Neutrophil (primary cell): ENCODE measurements around the gene SRPRA.

ENCODE experiments used
- H3K27ac ChIP-seq: fragments of 200-600 bp; sonication (generic); 2 replicates; pipeline ENCODE4 v1.5.1; 2016; ENCODE audit warnings: mild to moderate bottlenecking, moderate library complexity
- H3K27me3 ChIP-seq: fragments of 200-600 bp; sonication (generic); 2 replicates; pipeline ENCODE4 v1.6.0; 2016; ENCODE audit warnings: mild to moderate bottlenecking
- H3K36me3 ChIP-seq: fragments of 200-600 bp; sonication (generic); 2 replicates; pipeline ENCODE4 v1.5.1; 2017
- H3K4me1 ChIP-seq, 2 experiments: fragments of 200-600 bp in 1 of 2; sonication (generic) in 1 of 2; 1 replicate in 1 of 2; 2 replicates in 1 of 2; pipeline versions ENCODE4 v1.5.1 to v1.6.1; 2013 to 2016; ENCODE audit warnings: low read depth in 1 of 2, low read length in 1 of 2, mild to moderate bottlenecking in 1 of 2, moderate library complexity in 1 of 2; ENCODE audit not compliant: control insufficient read depth in 1 of 2, insufficient read depth in 1 of 2
- H3K4me3 ChIP-seq, 2 experiments: fragments of 200-600 bp in 1 of 2; sonication (generic) in 1 of 2; 1 replicate in 1 of 2; 2 replicates in 1 of 2; pipeline ENCODE4 v1.5.1; 2013 to 2016; ENCODE audit warnings: low read depth in 1 of 2, low read length in 1 of 2, mild to moderate bottlenecking in 1 of 2, moderate library complexity in 1 of 2
- H3K9me3 ChIP-seq: fragments of 200-600 bp; sonication (generic); 2 replicates; pipeline ENCODE4 v1.5.1; 2016
- TF ChIP-seq, protein P1 (sequence below): fragments of 200-600 bp; sonication (generic); IDR thresholded peaks from 2 replicates; pipeline ENCODE4 v1.5.1; 2016; ENCODE audit warnings: antibody characterized with exemption

The SRPRA gene

DNA sequence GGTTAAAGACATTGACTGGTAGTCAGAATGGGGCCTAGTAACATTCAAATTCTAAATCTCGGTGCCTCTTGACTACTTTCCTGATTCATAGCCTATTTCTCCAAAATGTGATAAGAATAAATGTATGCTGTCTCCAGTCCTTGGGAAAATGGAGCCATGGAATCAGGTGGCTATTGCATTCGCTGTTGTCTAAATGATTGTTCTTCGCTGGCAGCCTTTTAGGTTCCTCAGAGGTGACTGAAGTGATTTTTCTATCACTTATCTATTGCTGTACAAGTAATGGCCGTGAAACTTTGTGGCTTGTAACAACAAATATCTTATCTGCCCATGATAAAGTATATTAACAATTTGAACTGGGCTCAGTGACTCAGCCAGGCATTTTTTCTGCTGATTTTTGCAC is 15.4 kb downstream of the SRPRA start:
- Histone ChIP-seq H3K9me3 (no peaks in the 10 kb centered on the region), H3K36me3 (peaks cover 54% of the 10 kb centered on the region), H3K27me3 (no peaks in the 10 kb centered on the region), H3K4me3 (no peak overlapping the region), H3K4me1 (no peaks in the 10 kb centered on the region), H3K27ac (no peak overlapping the region)
- TF ChIP-seq, protein P1, sequence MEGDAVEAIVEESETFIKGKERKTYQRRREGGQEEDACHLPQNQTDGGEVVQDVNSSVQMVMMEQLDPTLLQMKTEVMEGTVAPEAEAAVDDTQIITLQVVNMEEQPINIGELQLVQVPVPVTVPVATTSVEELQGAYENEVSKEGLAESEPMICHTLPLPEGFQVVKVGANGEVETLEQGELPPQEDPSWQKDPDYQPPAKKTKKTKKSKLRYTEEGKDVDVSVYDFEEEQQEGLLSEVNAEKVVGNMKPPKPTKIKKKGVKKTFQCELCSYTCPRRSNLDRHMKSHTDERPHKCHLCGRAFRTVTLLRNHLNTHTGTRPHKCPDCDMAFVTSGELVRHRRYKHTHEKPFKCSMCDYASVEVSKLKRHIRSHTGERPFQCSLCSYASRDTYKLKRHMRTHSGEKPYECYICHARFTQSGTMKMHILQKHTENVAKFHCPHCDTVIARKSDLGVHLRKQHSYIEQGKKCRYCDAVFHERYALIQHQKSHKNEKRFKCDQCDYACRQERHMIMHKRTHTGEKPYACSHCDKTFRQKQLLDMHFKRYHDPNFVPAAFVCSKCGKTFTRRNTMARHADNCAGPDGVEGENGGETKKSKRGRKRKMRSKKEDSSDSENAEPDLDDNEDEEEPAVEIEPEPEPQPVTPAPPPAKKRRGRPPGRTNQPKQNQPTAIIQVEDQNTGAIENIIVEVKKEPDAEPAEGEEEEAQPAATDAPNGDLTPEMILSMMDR: no peak

GRCh38 chr11:126246636-126247035 is 22.1 kb downstream of the SRPRA start:
- Histone ChIP-seq H3K27ac (no peak overlapping the region), H3K4me1 (no peaks in the 10 kb centered on the region), H3K36me3 (peaks cover 34% of the 10 kb centered on the region), H3K27me3 (no peaks in the 10 kb centered on the region), H3K9me3 (no peaks in the 10 kb centered on the region), H3K4me3 (no peak overlapping the region)
- TF ChIP-seq, protein P1: no peak

GRCh38 chr11:126233391-126233790 is 35.3 kb downstream of the SRPRA start:
- TF ChIP-seq, protein P1: no peak

DNA sequence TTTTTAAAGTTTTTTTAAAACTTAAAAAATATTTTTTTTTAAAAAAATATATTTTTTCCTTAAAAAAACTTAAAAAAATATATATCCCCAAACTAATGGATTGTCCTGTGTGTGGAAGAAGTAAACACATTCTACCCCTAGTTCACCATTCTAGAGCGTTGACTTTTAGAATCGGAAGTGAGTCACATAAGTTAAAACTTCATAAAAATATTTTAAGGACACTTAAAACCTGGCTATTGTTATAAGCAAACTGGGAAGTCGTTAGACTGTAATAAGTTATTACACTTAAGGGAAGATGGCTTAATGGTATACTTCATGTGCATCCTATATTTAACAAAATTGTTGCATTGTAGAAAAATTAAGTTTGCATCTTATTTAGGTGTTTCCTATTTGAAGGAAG is 36.0 kb downstream of the SRPRA start:
- no peaks in the 10 kb centered on the region for H3K9me3 ChIP-seq
- no peak overlapping the region for H3K4me3 ChIP-seq
- no peaks in the 10 kb centered on the region for H3K4me1 ChIP-seq
- no peaks in the 10 kb centered on the region for H3K27me3 ChIP-seq
- peaks cover 20% of the 10 kb centered on the region for H3K36me3 ChIP-seq
- H3K27ac ChIP-seq: no peak overlapping the region
- TF ChIP-seq, protein P1: no peak

More at GRCh38 chr11:126233391-126233790, 35.3 kb downstream of the SRPRA start:
- Histone ChIP-seq H3K4me3 (no peak overlapping the region), H3K9me3 (no peaks in the 10 kb centered on the region), H3K27me3 (no peaks in the 10 kb centered on the region), H3K4me1 (no peaks in the 10 kb centered on the region), H3K27ac (no peak overlapping the region), H3K36me3 (peaks cover 26% of the 10 kb centered on the region)

DNA sequence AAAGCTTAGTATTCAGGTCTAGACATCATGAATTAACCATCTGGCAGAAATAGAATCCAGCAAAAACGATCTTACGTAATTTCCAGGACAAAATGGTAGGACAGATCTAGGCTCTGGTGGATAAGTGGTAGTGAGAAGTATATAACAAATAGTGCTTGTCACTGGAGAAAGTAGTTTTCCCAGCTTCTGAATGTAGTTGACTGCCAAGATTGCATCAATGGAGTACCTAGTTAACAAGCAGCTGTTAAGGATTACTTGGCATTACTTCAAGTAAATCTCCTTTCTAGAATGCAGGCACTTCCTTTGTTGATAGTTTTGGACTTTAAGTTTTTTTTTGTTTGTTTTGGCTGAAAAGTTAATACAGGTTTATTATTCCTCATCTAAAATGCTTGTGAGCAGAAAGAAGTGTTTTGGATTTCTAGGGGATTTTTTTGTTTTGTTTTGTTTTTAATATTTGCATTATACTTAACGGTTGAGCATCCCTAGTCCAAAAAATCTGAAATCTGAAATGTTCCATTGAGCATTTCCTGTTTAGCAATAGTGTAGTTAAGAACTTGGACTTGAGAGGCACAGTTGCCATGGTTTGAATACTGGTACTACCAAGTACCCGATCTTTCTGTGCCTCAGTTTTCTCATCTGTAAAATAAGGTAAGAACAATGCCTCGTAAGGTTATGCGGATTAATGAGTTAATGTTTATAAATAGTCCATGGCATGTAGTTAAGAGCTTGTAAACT is 36.8 kb downstream of the SRPRA start:
- Histone ChIP-seq H3K4me1 (no peaks in the 10 kb centered on the region), H3K27ac (no peak overlapping the region)
- TF ChIP-seq, protein P1: no peak

More for the DNA sequence above, 36.8 kb downstream of the SRPRA start:
- Histone ChIP-seq H3K4me3 (no peak overlapping the region), H3K36me3 (peaks cover 20% of the 10 kb centered on the region), H3K9me3 (no peaks in the 10 kb centered on the region), H3K27me3 (no peaks in the 10 kb centered on the region)
